CD4-positive, alpha-beta T cell (primary cell): ENCODE results near the gene SH3GLB2. TPM values are rescaled to one million over a fixed set of nuclear protein-coding genes. Genes with fewer than 3 reads are reported as not detected.
"Not testable (repeated sequence)": the region's sequence is repeated elsewhere in the genome, so short reads cannot be mapped to it uniquely, and the experiment has no call there.

Source experiments
- ATAC-seq: fragments of 200-7000 bp; cut with Tn5 transposase; one replicate; pipeline ENCODE4 v1.10.0; 2022; ENCODE audit warnings: mild to moderate bottlenecking; ENCODE audit not compliant: poor library complexity
- CTCF ChIA-PET: fragments of 350-600 bp; sonication (Branson Sonifier 250); formaldehyde crosslinking; loops from one replicate; lab custom pipeline; 2021; ENCODE audit warnings: antibody characterized with exemption, inconsistent platforms; lab: Charles Lee
- POLR2A ChIA-PET: fragments of 350-600 bp; sonication (Branson Sonifier 250); formaldehyde crosslinking; loops from one replicate; lab custom pipeline; 2021; ENCODE audit warnings: antibody characterized with exemption, inconsistent platforms; lab: Charles Lee
- DNase-seq, 14 experiments: peaks; one replicate each; pipeline ENCODE4 v3.0.0-alpha.2; 2013 to 2020; ENCODE audit warnings: mixed read lengths in 2 of 14
- H3K27ac ChIP-seq, 2 donors: one replicate each; pipeline versions ENCODE4 v1.5.1 to v1.7.0; 2013; ENCODE audit warnings: low read length in 2 of 2, low read depth in 1 of 2, mild to moderate bottlenecking in 1 of 2
- H3K27me3 ChIP-seq, 2 experiments: 1 replicate in 1 of 2; 2 replicates in 1 of 2; pipeline versions ENCODE4 v1.6.1 to v1.7.0; 2013; ENCODE audit warnings: low read length in 2 of 2, control low read depth in 1 of 2, mild to moderate bottlenecking in 1 of 2, moderate library complexity in 1 of 2; ENCODE audit not compliant: insufficient read depth in 2 of 2, control insufficient read depth in 1 of 2
- H3K36me3 ChIP-seq: one replicate; pipeline ENCODE4 v1.6.1; 2013; ENCODE audit warnings: low read length, control low read depth; ENCODE audit not compliant: insufficient read depth
- H3K4me1 ChIP-seq: one replicate; pipeline ENCODE4 v1.6.1; 2013; ENCODE audit warnings: low read length, control low read depth; ENCODE audit not compliant: insufficient read depth
- H3K4me3 ChIP-seq: one replicate; pipeline ENCODE4 v1.5.1; 2013; ENCODE audit warnings: mild to moderate bottlenecking, low read length, moderate library complexity
- H3K9me3 ChIP-seq, 2 experiments: 1 replicate in 1 of 2; 2 replicates in 1 of 2; pipeline versions ENCODE4 v1.6.1 to v1.7.0; 2013; ENCODE audit warnings: low read length in 2 of 2, mild to moderate bottlenecking in 2 of 2, control low read depth in 1 of 2, moderate library complexity in 1 of 2; ENCODE audit not compliant: control insufficient read depth in 1 of 2, insufficient read depth in 1 of 2
- H3K27ac Mint-ChIP-seq: one replicate; pipeline ENCODE4 v1.8.0; 2020; ENCODE audit warnings: mixed read lengths
- H3K27me3 Mint-ChIP-seq: one replicate; pipeline ENCODE4 v1.8.0; 2021; ENCODE audit warnings: mixed read lengths
- H3K36me3 Mint-ChIP-seq: one replicate; pipeline ENCODE4 v1.8.0; 2021; ENCODE audit warnings: low read depth, mixed read lengths
- H3K4me1 Mint-ChIP-seq: one replicate; pipeline ENCODE4 v1.8.0; 2021; ENCODE audit warnings: low read depth, mixed read lengths
- H3K4me3 Mint-ChIP-seq: one replicate; pipeline ENCODE4 v1.8.0; 2020; ENCODE audit warnings: mild to moderate bottlenecking, mixed read lengths
- H3K9me3 Mint-ChIP-seq: one replicate; pipeline ENCODE4 v1.8.0; 2020; ENCODE audit warnings: mixed read lengths
- intact Hi-C, 2 experiments: fragments of 100-400 bp; cut with DNase I in 1 of 2; cut with micrococcal nuclease in 1 of 2; formaldehyde crosslinking; loops; one replicate each; pipeline versions ENCODE4 v1.15.1 to v1.9.0; 2023 to 2025; cut with DNase I, micrococcal nuclease
- total RNA-seq, 174 experiments: library from RNA in 2 of 174; stranded (reverse) in 2 of 174; gene quantifications; one replicate each; pipeline ENCODE4 v1.2.3 and lab custom pipeline; 2021 to 2026
- TF ChIP-seq, protein P1 (sequence below): fragments of 200-600 bp; IDR thresholded peaks from one replicate; pipeline ENCODE4 v1.8.0; 2022; ENCODE audit warnings: antibody characterized with exemption, mild to moderate bottlenecking

The SH3GLB2 gene
- total RNA-seq, 2 experiments from 2014 or later, result 65.6 to 69.1 TPM

DNA sequence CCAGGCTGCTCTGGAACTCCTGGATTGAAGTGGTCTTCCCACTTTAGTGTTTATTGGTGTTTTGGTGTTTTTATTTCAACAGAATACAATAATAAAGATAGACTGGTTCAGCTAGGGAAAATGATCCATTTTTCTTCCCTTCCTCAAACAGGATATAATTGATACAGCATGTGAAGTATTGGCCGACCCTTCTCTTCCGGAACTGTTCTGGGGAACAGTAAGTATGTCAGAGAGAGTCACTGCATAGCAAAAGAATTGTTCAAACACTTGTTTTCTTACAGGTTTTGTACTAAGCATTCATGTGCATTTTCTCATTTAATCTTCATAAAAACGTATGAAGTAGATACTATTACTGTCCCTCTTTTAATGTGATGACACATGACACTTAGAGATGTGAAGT, 49.0 kb downstream of the SH3GLB2 start:
- ATAC-seq (no peak), DNase-seq (no peak)
- ChIA-PET POLR2A (no interaction called here), CTCF (interaction anchor here (0.7 kb wide), 1 partner anchor 40 kb away, joined by 3 read pairs; no protein-coding TSS in a partner anchor)
- Histone ChIP-seq H3K27ac (no peak overlapping the region), H3K27me3 (no peaks in the 10 kb centered on the region), H3K4me1 (no peaks in the 10 kb centered on the region), H3K36me3 (peaks cover 81% of the 10 kb centered on the region), H3K4me3 (no peak overlapping the region), H3K9me3 (no peaks in the 10 kb centered on the region)
- Mint-ChIP-seq H3K4me1 (no peaks in the 10 kb centered on the region), H3K27ac (no peak overlapping the region), H3K36me3 (peaks cover 84% of the 10 kb centered on the region), H3K9me3 (no peaks in the 10 kb centered on the region), H3K4me3 (no peak overlapping the region), H3K27me3 (no peaks in the 10 kb centered on the region)
- intact Hi-C loops, result no loop called here
- TF ChIP-seq, protein P1, sequence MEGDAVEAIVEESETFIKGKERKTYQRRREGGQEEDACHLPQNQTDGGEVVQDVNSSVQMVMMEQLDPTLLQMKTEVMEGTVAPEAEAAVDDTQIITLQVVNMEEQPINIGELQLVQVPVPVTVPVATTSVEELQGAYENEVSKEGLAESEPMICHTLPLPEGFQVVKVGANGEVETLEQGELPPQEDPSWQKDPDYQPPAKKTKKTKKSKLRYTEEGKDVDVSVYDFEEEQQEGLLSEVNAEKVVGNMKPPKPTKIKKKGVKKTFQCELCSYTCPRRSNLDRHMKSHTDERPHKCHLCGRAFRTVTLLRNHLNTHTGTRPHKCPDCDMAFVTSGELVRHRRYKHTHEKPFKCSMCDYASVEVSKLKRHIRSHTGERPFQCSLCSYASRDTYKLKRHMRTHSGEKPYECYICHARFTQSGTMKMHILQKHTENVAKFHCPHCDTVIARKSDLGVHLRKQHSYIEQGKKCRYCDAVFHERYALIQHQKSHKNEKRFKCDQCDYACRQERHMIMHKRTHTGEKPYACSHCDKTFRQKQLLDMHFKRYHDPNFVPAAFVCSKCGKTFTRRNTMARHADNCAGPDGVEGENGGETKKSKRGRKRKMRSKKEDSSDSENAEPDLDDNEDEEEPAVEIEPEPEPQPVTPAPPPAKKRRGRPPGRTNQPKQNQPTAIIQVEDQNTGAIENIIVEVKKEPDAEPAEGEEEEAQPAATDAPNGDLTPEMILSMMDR, result no peak

- CTCF ChIA-PET, result interaction anchor here (1.2 kb wide), 1 partner anchor 271 kb away, joined by 3 read pairs; the partner anchor contains the start of gene PKN3
- no peaks in the 10 kb centered on the region for H3K4me1 ChIP-seq
Measured at GRCh38 chr9:128972956-128973355, 55.2 kb downstream of the SH3GLB2 start.

GRCh38 chr9:128969491-128969890, 58.6 kb downstream of the SH3GLB2 start:
- H3K27ac ChIP-seq, result no peak overlapping the region
- Mint-ChIP-seq H3K4me3 (no peak overlapping the region), H3K36me3 (peaks cover 78% of the 10 kb centered on the region), H3K27ac (no peak overlapping the region), H3K9me3 (no peaks in the 10 kb centered on the region), H3K27me3 (no peaks in the 10 kb centered on the region), H3K4me1 (no peaks in the 10 kb centered on the region)
- ChIA-PET POLR2A (no interaction called here), CTCF (no interaction called here)
- ATAC-seq (no peak), DNase-seq (no peak)
- H3K36me3 ChIP-seq, result peaks cover 80% of the 10 kb centered on the region
- intact Hi-C loops, result no loop called here
- H3K9me3 ChIP-seq, result no peaks in the 10 kb centered on the region
- TF ChIP-seq, protein P1, result no peak
- H3K4me3 ChIP-seq, result no peak overlapping the region
- H3K27me3 ChIP-seq, result no peaks in the 10 kb centered on the region
- H3K4me1 ChIP-seq, result no peaks in the 10 kb centered on the region

More at GRCh38 chr9:128972956-128973355, 55.2 kb downstream of the SH3GLB2 start:
- H3K4me3 ChIP-seq, result no peak overlapping the region
- no peaks in the 10 kb centered on the region for H3K9me3 Mint-ChIP-seq
- TF ChIP-seq, protein P1, result no peak
- intact Hi-C loops, result no loop called here
- no peaks in the 10 kb centered on the region for H3K27me3 Mint-ChIP-seq
- peaks cover 89% of the 10 kb centered on the region for H3K36me3 Mint-ChIP-seq
- DNase-seq, result no peak
- no peak for ATAC-seq
- POLR2A ChIA-PET, result no interaction called here
- no peaks in the 10 kb centered on the region for H3K4me1 Mint-ChIP-seq
- H3K27ac ChIP-seq, result no peak overlapping the region
- H3K36me3 ChIP-seq, result peaks cover 87% of the 10 kb centered on the region
- H3K4me3 Mint-ChIP-seq, result no peak overlapping the region
- H3K9me3 ChIP-seq, result no peaks in the 10 kb centered on the region
- H3K27ac Mint-ChIP-seq, result no peak overlapping the region
- H3K27me3 ChIP-seq, result no peaks in the 10 kb centered on the region

DNA sequence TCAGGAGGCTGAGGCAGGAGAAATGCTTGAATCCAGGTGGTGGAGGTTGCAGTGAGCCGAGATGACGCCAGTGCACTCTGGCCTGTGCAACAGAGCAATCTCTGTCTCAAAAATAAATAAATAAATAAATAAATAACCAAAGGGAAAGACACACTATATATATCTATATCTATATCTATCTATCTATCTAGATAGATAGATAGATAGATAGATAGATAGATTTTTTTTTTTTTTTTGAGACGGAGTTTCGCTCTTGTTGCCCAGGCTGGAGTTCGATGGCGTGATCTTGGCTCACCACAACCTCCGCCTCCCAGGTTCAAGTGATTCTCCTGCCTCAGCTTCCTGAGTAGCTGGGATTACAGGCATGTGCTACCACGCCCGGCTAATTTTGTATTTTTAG, 66.7 kb downstream of the SH3GLB2 start:
- POLR2A ChIA-PET, H3K4me3 Mint-ChIP-seq, H3K4me3 ChIP-seq, H3K27me3 Mint-ChIP-seq, H3K9me3 ChIP-seq, DNase-seq, H3K9me3 Mint-ChIP-seq, intact Hi-C loops, H3K4me1 ChIP-seq, H3K27ac Mint-ChIP-seq, H3K27me3 ChIP-seq, ATAC-seq, H3K4me1 Mint-ChIP-seq, H3K27ac ChIP-seq: not testable (repeated sequence)
- H3K36me3 Mint-ChIP-seq, result peaks cover 66% of the 10 kb centered on the region
- peaks cover 58% of the 10 kb centered on the region for H3K36me3 ChIP-seq
- CTCF ChIA-PET, result interaction anchor here (0.7 kb wide), 1 partner anchor 1532 kb away, joined by 3 read pairs; no protein-coding TSS in a partner anchor
